Measurements from ENCODE around the gene TACC2.

TACC2 gene

DNA sequence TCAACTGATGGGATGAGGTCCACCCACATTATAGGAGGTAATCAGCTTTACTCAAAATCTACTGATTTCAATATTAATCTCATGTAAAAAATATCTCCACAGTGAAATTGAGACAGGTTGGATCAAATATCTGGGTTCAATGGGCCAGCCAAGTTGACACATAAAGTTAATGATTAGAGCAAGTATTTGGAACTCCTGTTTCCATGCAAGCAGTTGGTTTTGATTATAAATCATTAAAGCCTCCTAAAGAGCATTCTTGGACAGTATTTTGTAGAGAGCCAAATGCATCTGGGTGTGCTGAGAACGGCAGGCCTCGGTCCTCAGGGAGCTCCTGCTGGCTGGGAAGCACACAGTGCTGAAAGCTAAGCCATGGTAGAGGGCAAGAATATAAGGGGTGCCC lies 155.2 kb downstream of the TACC2 start:
- TF ChIP-seq, protein P1, sequence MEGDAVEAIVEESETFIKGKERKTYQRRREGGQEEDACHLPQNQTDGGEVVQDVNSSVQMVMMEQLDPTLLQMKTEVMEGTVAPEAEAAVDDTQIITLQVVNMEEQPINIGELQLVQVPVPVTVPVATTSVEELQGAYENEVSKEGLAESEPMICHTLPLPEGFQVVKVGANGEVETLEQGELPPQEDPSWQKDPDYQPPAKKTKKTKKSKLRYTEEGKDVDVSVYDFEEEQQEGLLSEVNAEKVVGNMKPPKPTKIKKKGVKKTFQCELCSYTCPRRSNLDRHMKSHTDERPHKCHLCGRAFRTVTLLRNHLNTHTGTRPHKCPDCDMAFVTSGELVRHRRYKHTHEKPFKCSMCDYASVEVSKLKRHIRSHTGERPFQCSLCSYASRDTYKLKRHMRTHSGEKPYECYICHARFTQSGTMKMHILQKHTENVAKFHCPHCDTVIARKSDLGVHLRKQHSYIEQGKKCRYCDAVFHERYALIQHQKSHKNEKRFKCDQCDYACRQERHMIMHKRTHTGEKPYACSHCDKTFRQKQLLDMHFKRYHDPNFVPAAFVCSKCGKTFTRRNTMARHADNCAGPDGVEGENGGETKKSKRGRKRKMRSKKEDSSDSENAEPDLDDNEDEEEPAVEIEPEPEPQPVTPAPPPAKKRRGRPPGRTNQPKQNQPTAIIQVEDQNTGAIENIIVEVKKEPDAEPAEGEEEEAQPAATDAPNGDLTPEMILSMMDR (IDR thresholded peaks at IDR 0.05; ENCODE audit: low read depth, low read length) = no peak
- Histone ChIP-seq H3K4me1 (peaks cover 46% of the 10 kb centered on the region), H3K4me3 (ENCODE audit: low read depth, low read length) (no peak overlapping the region), H3K36me3 (no peaks in the 10 kb centered on the region), H3K27me3 (no peaks in the 10 kb centered on the region), H3K9me3 (no peaks in the 10 kb centered on the region)
- DNase-seq = no peak

DNA sequence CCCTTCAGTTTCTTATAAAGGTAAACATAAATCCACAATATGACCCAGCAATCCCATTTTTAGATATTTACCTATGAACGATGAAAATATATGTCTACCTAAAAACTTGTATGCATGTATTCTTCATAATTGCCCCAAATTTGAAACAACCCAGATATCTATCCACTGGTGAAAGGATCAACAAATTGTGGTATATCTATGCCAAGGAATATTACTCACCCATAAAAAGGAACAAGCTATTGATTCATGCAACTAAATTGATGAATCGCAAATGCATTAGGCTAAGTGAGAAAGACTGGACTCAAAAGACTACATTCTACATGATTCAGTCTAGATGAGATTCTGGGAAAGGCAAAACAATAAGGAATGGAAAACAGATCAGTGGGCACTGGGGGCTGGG lies 156.2 kb downstream of the TACC2 start:
- DNase-seq = no peak
- TF ChIP-seq, protein P1 (IDR thresholded peaks at IDR 0.05; ENCODE audit: low read depth, low read length) = no peak
- H3K36me3 ChIP-seq = no peaks in the 10 kb centered on the region
- H3K4me3 ChIP-seq (ENCODE audit: low read depth, low read length) = no peak overlapping the region
- no peaks in the 10 kb centered on the region for H3K27me3 ChIP-seq
- no peaks in the 10 kb centered on the region for H3K9me3 ChIP-seq
- peaks cover 40% of the 10 kb centered on the region for H3K4me1 ChIP-seq

DNA sequence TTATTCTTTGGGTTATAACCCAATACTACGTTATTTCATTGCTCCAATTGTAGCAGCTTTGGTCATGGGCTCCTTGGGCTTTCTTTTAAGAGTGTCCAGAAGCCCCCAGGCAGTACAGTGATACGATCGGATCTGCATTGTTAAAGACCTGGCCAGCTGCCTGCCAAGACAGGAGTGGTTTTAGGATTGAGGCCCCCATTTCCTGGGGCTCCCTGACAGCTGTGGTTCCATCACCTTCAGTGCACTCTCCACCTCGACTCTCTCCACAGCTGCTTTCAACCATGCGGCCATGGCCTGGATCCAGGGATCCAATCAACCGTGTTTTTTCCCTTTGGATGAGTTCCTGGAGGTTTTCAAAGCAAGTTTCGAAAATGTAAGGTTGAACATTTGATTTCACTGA lies 158.7 kb downstream of the TACC2 start:
- H3K27me3 ChIP-seq = no peaks in the 10 kb centered on the region
- no peak for DNase-seq
- TF ChIP-seq, protein P1 (IDR thresholded peaks at IDR 0.05; ENCODE audit: low read depth, low read length) = no peak
- peaks cover 16% of the 10 kb centered on the region for H3K4me1 ChIP-seq
- H3K9me3 ChIP-seq = no peaks in the 10 kb centered on the region
- H3K36me3 ChIP-seq = no peaks in the 10 kb centered on the region
- no peak overlapping the region for H3K4me3 ChIP-seq (ENCODE audit: low read depth, low read length)

DNA sequence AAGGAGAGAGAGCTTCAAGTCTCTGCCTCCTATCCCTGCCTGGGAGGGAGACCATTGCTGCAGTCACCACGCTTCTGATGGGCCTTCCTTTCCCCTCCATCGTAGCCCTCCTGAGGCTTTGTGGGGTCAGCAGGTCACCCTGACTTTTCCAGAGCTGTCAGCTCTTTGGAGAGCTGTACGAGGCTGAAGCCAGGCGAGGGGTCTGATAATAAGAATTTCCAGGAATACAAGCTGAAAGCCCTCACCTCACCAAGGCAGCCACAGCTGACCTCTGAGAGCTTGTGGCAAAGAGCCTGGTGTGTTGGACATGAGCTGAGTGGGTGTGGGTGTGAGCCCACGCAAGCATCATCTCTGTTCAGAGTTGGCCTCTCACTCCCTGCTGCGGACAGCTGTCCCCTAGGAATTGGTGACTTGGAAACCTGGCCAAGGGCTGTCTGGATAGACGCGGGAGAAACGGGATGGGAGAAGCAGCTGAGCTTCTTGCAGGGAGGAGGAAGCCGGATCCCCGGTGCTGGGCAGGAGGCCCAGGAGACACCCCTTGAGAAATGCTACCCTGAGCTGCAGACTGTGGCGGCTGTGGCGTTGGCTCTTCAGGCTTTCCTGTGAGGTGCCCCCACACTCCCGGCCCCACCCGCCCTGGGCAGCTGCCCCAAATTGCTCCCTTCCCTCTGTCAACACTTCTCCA lies 160.1 kb downstream of the TACC2 start:
- no peaks in the 10 kb centered on the region for H3K27me3 ChIP-seq
- no peak for DNase-seq
- no peaks in the 10 kb centered on the region for H3K9me3 ChIP-seq
- no peak overlapping the region for H3K4me3 ChIP-seq (ENCODE audit: low read depth, low read length)
- H3K36me3 ChIP-seq = no peaks in the 10 kb centered on the region
- TF ChIP-seq, protein P1 (IDR thresholded peaks at IDR 0.05; ENCODE audit: low read depth, low read length) = no peak
- peaks cover 16% of the 10 kb centered on the region for H3K4me1 ChIP-seq

DNA sequence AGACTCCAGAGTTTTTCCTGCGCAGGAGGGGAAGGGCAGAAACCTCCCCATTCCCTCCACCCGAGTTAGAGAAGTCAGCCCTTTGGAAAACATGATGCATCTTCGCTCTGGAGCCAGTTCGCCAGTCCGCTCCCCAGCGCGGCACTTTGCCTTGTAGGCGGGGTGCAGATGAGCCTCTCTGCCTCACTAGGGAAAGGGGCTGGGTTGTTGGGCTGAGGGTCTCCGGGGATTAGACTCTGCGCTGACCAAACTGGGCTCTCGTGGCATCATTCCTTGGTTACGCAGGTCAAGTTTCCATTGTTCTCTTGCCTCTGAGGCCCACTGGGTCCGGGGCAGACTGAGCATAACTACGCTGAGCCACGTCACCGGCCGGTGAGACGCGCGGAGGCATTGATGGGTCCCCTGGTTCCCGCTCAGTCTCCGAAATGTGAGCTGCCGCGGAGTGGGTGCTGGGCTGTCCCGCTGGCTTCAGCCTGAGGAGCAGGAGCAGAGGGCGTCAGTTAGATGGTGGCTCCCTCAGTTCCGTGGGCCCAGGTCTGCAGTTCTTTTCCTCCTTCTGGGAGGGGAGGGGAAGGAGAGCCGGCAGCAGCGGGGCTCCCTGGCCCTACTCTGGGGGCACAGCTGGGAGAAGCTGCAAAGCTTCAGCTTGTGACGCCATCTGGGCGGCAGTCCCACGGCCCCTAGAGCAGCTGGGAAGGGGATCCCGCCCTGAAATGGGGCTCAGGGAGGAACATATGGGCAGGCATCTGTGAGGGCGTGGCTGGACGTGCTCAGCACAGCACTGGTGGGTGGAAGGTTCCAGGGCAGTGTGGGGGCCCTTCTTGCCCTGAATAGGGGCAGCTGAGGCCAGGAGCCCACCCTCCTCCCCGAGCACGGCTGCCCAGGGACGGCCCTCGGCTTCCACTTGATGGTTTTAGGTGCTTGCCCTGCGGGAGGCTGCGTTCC lies 160.9 kb downstream of the TACC2 start:
- no peaks in the 10 kb centered on the region for H3K27me3 ChIP-seq
- no peaks in the 10 kb centered on the region for H3K9me3 ChIP-seq
- TF ChIP-seq, protein P1 (IDR thresholded peaks at IDR 0.05; ENCODE audit: low read depth, low read length) = no peak
- DNase-seq = no peak
- no peaks in the 10 kb centered on the region for H3K36me3 ChIP-seq
- no peak overlapping the region for H3K4me3 ChIP-seq (ENCODE audit: low read depth, low read length)
- H3K4me1 ChIP-seq = peaks cover 16% of the 10 kb centered on the region

Data from BE2C (cell line).